OCI-LY7 (cell line): ENCODE measurements around the gene METTL26. TPM values are rescaled to one million over a fixed set of nuclear protein-coding genes. Genes with fewer than 3 reads are reported as not detected.

Experiments used
- BruUV-seq: library from RNA; stranded (reverse); fragments of 400-500 nt; replicated peaks from 2 replicates; lab custom pipeline; 2021; lab: Mats Ljungman, UMichigan
- CTCF ChIA-PET: fragments of 300-600 bp; sonication (Branson Sonifier 250); formaldehyde crosslinking; loops from one replicate; lab custom pipeline; 2022; ENCODE audit warnings: antibody characterized with exemption; ENCODE audit not compliant: unreplicated experiment; lab: Charles Lee
- POLR2A ChIA-PET: fragments of 300-600 bp; sonication (Branson Sonifier 250); formaldehyde crosslinking; loops from one replicate; lab custom pipeline; 2022; ENCODE audit warnings: antibody characterized with exemption; lab: Charles Lee
- DNase-seq: peaks from one replicate; pipeline ENCODE4 v3.0.0-alpha.2; 2015; ENCODE audit warnings: low spot score
- H2AFZ ChIP-seq: fragments of 200-600 bp; sonication (generic), shearing (Covaris generic); 2 replicates; pipeline ENCODE4 v1.6.1; 2014; ENCODE audit warnings: mild to moderate bottlenecking, antibody characterized with exemption, low read length, moderate library complexity
- H3K27ac ChIP-seq: fragments of 200-600 bp; sonication (generic); 2 replicates; pipeline ENCODE4 v1.5.1; 2014; ENCODE audit warnings: mixed run types, low read depth, mild to moderate bottlenecking, moderate library complexity, low read length, inconsistent platforms; ENCODE audit not compliant: poor library complexity, severe bottlenecking
- H3K36me3 ChIP-seq: fragments of 200-600 bp; sonication (generic); 2 replicates; pipeline ENCODE4 v1.6.1; 2014; ENCODE audit warnings: mild to moderate bottlenecking, antibody characterized with exemption, low read length, moderate library complexity, mixed read lengths; ENCODE audit not compliant: insufficient read depth
- H3K4me1 ChIP-seq: fragments of 200-600 bp; sonication (generic); 2 replicates; pipeline ENCODE4 v1.5.1; 2014; ENCODE audit warnings: mild to moderate bottlenecking, low read length; ENCODE audit not compliant: insufficient read depth, poor library complexity, severe bottlenecking
- H3K4me2 ChIP-seq: fragments of 200-600 bp; sonication (generic); 2 replicates; pipeline ENCODE4 v1.6.1; 2014; ENCODE audit warnings: mild to moderate bottlenecking, low read length
- H3K4me3 ChIP-seq: fragments of 200-600 bp; sonication (generic); 2 replicates; pipeline ENCODE4 v1.5.1; 2014; ENCODE audit warnings: mild to moderate bottlenecking, low read depth, low read length; ENCODE audit not compliant: poor library complexity, severe bottlenecking
- H3K79me2 ChIP-seq: fragments of 200-600 bp; sonication (generic); 2 replicates; pipeline ENCODE4 v1.6.1; 2016; ENCODE audit warnings: low read depth, mild to moderate bottlenecking, low read length, moderate library complexity, mixed read lengths; ENCODE audit not compliant: insufficient read depth
- H3K9me2 ChIP-seq: fragments of 200-600 bp; sonication (generic); 2 replicates; pipeline ENCODE4 v1.6.1; 2016; ENCODE audit warnings: mild to moderate bottlenecking, low read length, mixed read lengths; ENCODE audit not compliant: insufficient read depth
- H3K9me3 ChIP-seq: fragments of 200-600 bp; sonication (generic); 2 replicates; pipeline ENCODE4 v1.6.1; 2014; ENCODE audit warnings: mild to moderate bottlenecking, mixed run types, low read length, mixed read lengths
- H4K20me1 ChIP-seq: fragments of 200-600 bp; sonication (generic); 2 replicates; pipeline ENCODE4 v1.6.1; 2014; ENCODE audit warnings: mild to moderate bottlenecking, antibody characterized with exemption, low read length, moderate library complexity, mixed read lengths; ENCODE audit not compliant: insufficient read depth
- CTCF ChIP-seq: fragments of 200-600 bp; sonication (generic); conservative IDR thresholded peaks from 2 replicates; pipeline ENCODE4 v1.5.1; 2014; ENCODE audit warnings: mild to moderate bottlenecking, antibody characterized with exemption, low read length, moderate library complexity, mixed read lengths
- EZH2phosphoT487 ChIP-seq: fragments of 200-600 bp; sonication (generic); IDR thresholded peaks from 2 replicates; pipeline ENCODE4 v1.6.1; 2018; ENCODE audit warnings: low read depth, borderline replicate concordance, mild to moderate bottlenecking, mixed run types, antibody characterized with exemption, low read length, moderate library complexity, mixed read lengths
- intact Hi-C: fragments of 100-400 bp; cut with micrococcal nuclease; formaldehyde crosslinking; loops from one replicate; pipeline ENCODE4 v1.10.0; 2022; ENCODE audit not compliant: unreplicated experiment
- total RNA-seq, 2 experiments: library from RNA; depleted of rRNA in 1 of 2; stranded (reverse); fragments of >200 nt in 1 of 2; shearing (Covaris generic) in 1 of 2; gene quantifications; 2 replicates each; pipeline ENCODE4 v1.2.3, GENCODE V29; 2014 to 2022

The METTL26 gene
- total RNA-seq, 2 experiments from 2014 or later = 99.0 to 152 TPM

GRCh38 chr16:596736-597060 lies 39.4 kb downstream of the METTL26 start:
- no peak for TF ChIP-seq CTCF
- TF ChIP-seq EZH2phosphoT487 = no peak
- DNase-seq = no peak
- H3K4me2 ChIP-seq = no peak overlapping the region
- H3K4me1 ChIP-seq = peaks cover 12% of the 10 kb centered on the region
- H3K36me3 ChIP-seq = peaks cover 9% of the 10 kb centered on the region
- no peaks in the 10 kb centered on the region for H4K20me1 ChIP-seq
- intact Hi-C loops = no loop called here
- H3K27ac ChIP-seq = no peak overlapping the region
- ChIA-PET POLR2A (no interaction called here), CTCF (no interaction called here)
- no peak overlapping the region for H2AFZ ChIP-seq
- H3K9me2 ChIP-seq = no peaks in the 10 kb centered on the region
- BruUV-seq = no TSS peak
- H3K9me3 ChIP-seq = no peaks in the 10 kb centered on the region
- no peak overlapping the region for H3K4me3 ChIP-seq
- H3K79me2 ChIP-seq = no peaks in the 10 kb centered on the region

- ChIA-PET CTCF (no interaction called here), POLR2A (no interaction called here)
- intact Hi-C loops = no loop called here
- Histone ChIP-seq H3K9me2 (no peaks in the 10 kb centered on the region), H3K9me3 (no peaks in the 10 kb centered on the region), H3K27ac (no peak overlapping the region), H3K79me2 (no peaks in the 10 kb centered on the region), H2AFZ (no peak overlapping the region), H4K20me1 (no peaks in the 10 kb centered on the region), H3K4me1 (peaks cover 13% of the 10 kb centered on the region), H3K4me2 (no peak overlapping the region), H3K4me3 (no peak overlapping the region), H3K36me3 (peaks cover 9% of the 10 kb centered on the region)
- no peak for DNase-seq
- TF ChIP-seq EZH2phosphoT487 = no peak
- no peak for TF ChIP-seq CTCF
- BruUV-seq = no TSS peak
These were observed 40.0 kb downstream of the METTL26 start for GRCh38 chr16:595942-596735.

- H2AFZ ChIP-seq = no peak overlapping the region
- POLR2A ChIA-PET = interaction anchor here (0.7 kb wide), 1 partner anchor 33 kb away, joined by 5 read pairs; no protein-coding TSS in a partner anchor
- no peak overlapping the region for H3K4me3 ChIP-seq
- CTCF ChIA-PET = no interaction called here
- no TSS peak for BruUV-seq
- no peak overlapping the region for H3K27ac ChIP-seq
- no peak for TF ChIP-seq CTCF
- peaks cover 9% of the 10 kb centered on the region for H3K36me3 ChIP-seq
- H3K4me1 ChIP-seq = peaks cover 18% of the 10 kb centered on the region
- H3K4me2 ChIP-seq = no peak overlapping the region
- H3K79me2 ChIP-seq = peaks cover 7% of the 10 kb centered on the region; the same call in 1 of the 2 replicates
- no peak for DNase-seq
- no peaks in the 10 kb centered on the region for H3K9me2 ChIP-seq
- no peaks in the 10 kb centered on the region for H4K20me1 ChIP-seq
- H3K9me3 ChIP-seq = no peaks in the 10 kb centered on the region
- intact Hi-C loops = no loop called here
These were observed 41.0 kb downstream of the METTL26 start for GRCh38 chr16:595094-595528.
